ENCODE measurements around the gene FAM53B. TPM values are rescaled to one million over a fixed set of nuclear protein-coding genes. Genes with fewer than 3 reads are reported as not detected.
A peak's percentile ranks its signal among the peaks of the same experiment; 100 is the strongest.

The FAM53B gene
- total RNA-seq, 1 donor from 2014 or later = 41.3 TPM

GRCh38 chr10:124681626-124682552 is 62.3 kb downstream of the FAM53B start:
- H3K27ac Mint-ChIP-seq (ENCODE audit: unreplicated experiment) = no peak overlapping the region
- DNase-seq (ENCODE audit: low read depth, low spot score) = no peak
- H3K4me3 Mint-ChIP-seq = no peak overlapping the region
- H3K27me3 Mint-ChIP-seq (ENCODE audit: low read depth) = no peaks in the 10 kb centered on the region
- no peaks in the 10 kb centered on the region for H3K9me3 Mint-ChIP-seq
- peaks cover 47% of the 10 kb centered on the region for H3K4me1 Mint-ChIP-seq
- TF ChIP-seq, protein P1, sequence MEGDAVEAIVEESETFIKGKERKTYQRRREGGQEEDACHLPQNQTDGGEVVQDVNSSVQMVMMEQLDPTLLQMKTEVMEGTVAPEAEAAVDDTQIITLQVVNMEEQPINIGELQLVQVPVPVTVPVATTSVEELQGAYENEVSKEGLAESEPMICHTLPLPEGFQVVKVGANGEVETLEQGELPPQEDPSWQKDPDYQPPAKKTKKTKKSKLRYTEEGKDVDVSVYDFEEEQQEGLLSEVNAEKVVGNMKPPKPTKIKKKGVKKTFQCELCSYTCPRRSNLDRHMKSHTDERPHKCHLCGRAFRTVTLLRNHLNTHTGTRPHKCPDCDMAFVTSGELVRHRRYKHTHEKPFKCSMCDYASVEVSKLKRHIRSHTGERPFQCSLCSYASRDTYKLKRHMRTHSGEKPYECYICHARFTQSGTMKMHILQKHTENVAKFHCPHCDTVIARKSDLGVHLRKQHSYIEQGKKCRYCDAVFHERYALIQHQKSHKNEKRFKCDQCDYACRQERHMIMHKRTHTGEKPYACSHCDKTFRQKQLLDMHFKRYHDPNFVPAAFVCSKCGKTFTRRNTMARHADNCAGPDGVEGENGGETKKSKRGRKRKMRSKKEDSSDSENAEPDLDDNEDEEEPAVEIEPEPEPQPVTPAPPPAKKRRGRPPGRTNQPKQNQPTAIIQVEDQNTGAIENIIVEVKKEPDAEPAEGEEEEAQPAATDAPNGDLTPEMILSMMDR (conservative IDR thresholded peaks at IDR 0.05) = no peak
- peaks cover 10% of the 10 kb centered on the region for H3K36me3 Mint-ChIP-seq (ENCODE audit: low read depth)

GRCh38 chr10:124681091-124681490 is 63.1 kb downstream of the FAM53B start:
- no peak overlapping the region for H3K4me3 Mint-ChIP-seq
- TF ChIP-seq, protein P1 (conservative IDR thresholded peaks at IDR 0.05) = no peak
- no peaks in the 10 kb centered on the region for H3K27me3 Mint-ChIP-seq (ENCODE audit: low read depth)
- no peak for DNase-seq (ENCODE audit: low read depth, low spot score)
- H3K9me3 Mint-ChIP-seq = no peaks in the 10 kb centered on the region
- H3K27ac Mint-ChIP-seq (ENCODE audit: unreplicated experiment) = no peak overlapping the region
- H3K36me3 Mint-ChIP-seq (ENCODE audit: low read depth) = peaks cover 10% of the 10 kb centered on the region
- peaks cover 47% of the 10 kb centered on the region for H3K4me1 Mint-ChIP-seq

DNA sequence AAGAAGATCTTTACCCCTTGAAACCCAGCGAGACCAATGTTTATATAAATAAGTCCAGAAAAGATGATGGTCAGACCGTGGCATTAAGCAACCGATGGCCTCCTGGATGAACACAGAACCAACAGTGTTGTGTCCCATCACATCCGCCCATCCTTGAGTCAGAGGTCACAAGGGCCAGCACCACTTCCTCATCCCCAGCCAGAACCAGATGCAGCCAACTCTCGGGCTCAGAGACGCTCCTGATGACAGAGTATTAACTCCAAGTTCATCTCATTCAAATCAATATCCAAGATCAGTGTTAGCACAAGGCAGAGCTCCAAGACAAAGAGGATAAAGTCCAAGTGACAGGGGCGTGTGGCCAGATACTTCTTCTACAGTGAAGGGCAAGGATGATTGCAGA is 63.5 kb downstream of the FAM53B start:
- no peak for DNase-seq (ENCODE audit: low read depth, low spot score)
- H3K4me1 Mint-ChIP-seq = peaks cover 47% of the 10 kb centered on the region
- H3K4me3 Mint-ChIP-seq = no peak overlapping the region
- no peaks in the 10 kb centered on the region for H3K9me3 Mint-ChIP-seq
- TF ChIP-seq, protein P1 (conservative IDR thresholded peaks at IDR 0.05) = no peak
- peak overlapping the region; percentile 10 for H3K27ac Mint-ChIP-seq (ENCODE audit: unreplicated experiment)
- H3K36me3 Mint-ChIP-seq (ENCODE audit: low read depth) = peaks cover 10% of the 10 kb centered on the region
- no peaks in the 10 kb centered on the region for H3K27me3 Mint-ChIP-seq (ENCODE audit: low read depth)

- Mint-ChIP-seq H3K4me3 (no peak overlapping the region), H3K27ac (ENCODE audit: unreplicated experiment) (no peak overlapping the region), H3K36me3 (ENCODE audit: low read depth) (peaks cover 10% of the 10 kb centered on the region), H3K9me3 (no peaks in the 10 kb centered on the region), H3K27me3 (ENCODE audit: low read depth) (no peaks in the 10 kb centered on the region), H3K4me1 (peaks cover 49% of the 10 kb centered on the region)
- TF ChIP-seq, protein P1 (conservative IDR thresholded peaks at IDR 0.05) = no peak
- DNase-seq (ENCODE audit: low read depth, low spot score) = no peak
These were observed 64.8 kb downstream of the FAM53B start for GRCh38 chr10:124679401-124679800.

DNA sequence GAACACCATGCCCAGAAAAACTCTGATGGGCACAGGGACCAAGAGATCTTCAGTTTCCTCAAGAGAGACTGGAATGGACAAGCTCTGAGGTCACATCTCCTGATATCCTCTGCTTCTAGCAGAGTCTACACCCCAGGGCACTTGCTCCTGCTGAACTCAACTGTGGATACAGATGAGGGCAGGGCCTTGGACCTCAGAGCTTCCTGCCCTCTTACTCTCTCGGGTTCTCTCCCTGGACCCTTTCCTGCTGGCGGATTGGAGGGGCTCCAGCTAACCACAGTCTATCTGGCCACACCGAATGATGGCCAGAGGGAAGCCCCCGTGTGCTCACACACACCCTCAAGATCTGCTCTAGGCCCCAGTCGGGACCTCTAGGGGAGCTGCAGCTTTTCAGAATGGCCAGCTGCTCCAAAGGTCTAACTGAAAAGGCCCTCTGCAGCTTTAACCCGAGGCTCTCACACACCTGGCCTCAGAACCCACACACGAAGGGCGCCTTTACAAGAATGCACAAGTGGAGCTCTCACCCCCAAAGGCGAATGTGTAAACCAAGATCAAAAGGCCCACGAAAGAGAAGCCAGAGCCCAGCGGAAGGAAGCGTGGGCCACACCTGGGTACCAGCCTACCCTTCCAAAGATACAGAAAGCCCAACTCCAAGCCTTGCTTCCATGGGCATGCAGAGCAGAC is 65.5 kb downstream of the FAM53B start:
- Mint-ChIP-seq H3K27me3 (ENCODE audit: low read depth) (no peaks in the 10 kb centered on the region), H3K9me3 (no peaks in the 10 kb centered on the region), H3K36me3 (ENCODE audit: low read depth) (peaks cover 8% of the 10 kb centered on the region), H3K4me1 (peaks cover 49% of the 10 kb centered on the region), H3K27ac (ENCODE audit: unreplicated experiment) (peak overlapping the region; percentile 59), H3K4me3 (peak overlapping the region; percentile 61)
- no peak for DNase-seq (ENCODE audit: low read depth, low spot score)
- TF ChIP-seq, protein P1 (conservative IDR thresholded peaks at IDR 0.05) = no peak
